H1 (cell line): ENCODE results near the gene ISLR2. TPM values are rescaled to one million over a fixed set of nuclear protein-coding genes. Genes with fewer than 3 reads are reported as not detected.

Experiments used
- CHD7 ChIP-seq: fragments of 300-600 bp; sonication (generic); IDR thresholded peaks from 2 replicates; pipeline ENCODE4 v1.7.1; 2012; ENCODE audit warnings: low read length, moderate library complexity, mild to moderate bottlenecking, inconsistent platforms; ENCODE audit not compliant: insufficient replicate concordance
- EZH2 ChIP-seq: fragments of 200-600 bp; sonication (generic); IDR thresholded peaks from 2 replicates; pipeline ENCODE4 v1.7.1; 2012; ENCODE audit warnings: low read depth, mild to moderate bottlenecking, moderate library complexity, low read length, inconsistent platforms; ENCODE audit not compliant: severe bottlenecking
- JUND ChIP-seq: IDR thresholded peaks from 2 replicates; pipeline ENCODE4 v1.6.1; 2011; ENCODE audit warnings: mild to moderate bottlenecking, improper control_type of control experiment, low read length
- NRF1 ChIP-seq: IDR thresholded peaks from 2 replicates; pipeline ENCODE4 v1.6.1; 2011; ENCODE audit warnings: mild to moderate bottlenecking, low read depth, low read length, improper control_type of control experiment
- PHF8 ChIP-seq: fragments of 200-600 bp; sonication (generic); conservative IDR thresholded peaks from 2 replicates; pipeline ENCODE4 v1.7.1; 2012; ENCODE audit warnings: low read depth, mild to moderate bottlenecking, inconsistent platforms, low read length, moderate library complexity
- RBBP5 ChIP-seq: IDR thresholded peaks from 2 replicates; pipeline ENCODE4 v1.7.1; 2012; ENCODE audit warnings: low read depth, mild to moderate bottlenecking, inconsistent platforms, low read length, moderate library complexity, borderline replicate concordance
- SIRT6 ChIP-seq: IDR thresholded peaks from one replicate; pipeline ENCODE4 v1.7.1; 2012; ENCODE audit warnings: low read length, inconsistent platforms
- SP4 ChIP-seq: IDR thresholded peaks from 2 replicates; pipeline ENCODE4 v1.6.1; 2012; ENCODE audit warnings: low read length, inconsistent platforms
- SUZ12 ChIP-seq: fragments of 200-600 bp; sonication (generic); IDR thresholded peaks from 2 replicates; pipeline ENCODE4 v1.6.1; 2012; ENCODE audit warnings: mild to moderate bottlenecking, inconsistent platforms, low read length, moderate library complexity, mixed read lengths
- TAF7 ChIP-seq: optimal IDR thresholded peaks from 2 replicates; pipeline ENCODE3; 2011; ENCODE audit warnings: low read depth, mild to moderate bottlenecking, inconsistent platforms, low read length, moderate library complexity, borderline replicate concordance
- polyA plus RNA-seq, 7 experiments: library from polyadenylated mRNA; depleted of rRNA in 3 of 7; stranded (reverse) in 5 of 7; unstranded in 2 of 7; fragments of >200 nt in 5 of 7; fragments of 200-250 nt in 2 of 7; gene quantifications; 1 replicate in 5 of 7; 2 replicates in 1 of 7; 4 replicates in 1 of 7; pipeline versions ENCODE4 v1.2.1 to v1.2.3, GENCODE V29; 2011 to 2013; ENCODE audit warnings: missing spikeins in 2 of 7, mixed read lengths in 2 of 7
- total RNA-seq: library from RNA; stranded (reverse); fragmentation: NEBNext Ultra II Directional; extraction: Animal tissue kit (Norgen Biotek cat#: 25700); gene quantifications from 2 replicates; pipeline ENCODE4 v1.2.1, GENCODE V29; 2021

Gene ISLR2
- total and polyA plus RNA-seq, 2 of the 8 experiments (the other 6 are each of a cell fraction or from before 2014, with no cell fraction given), result 0.47 to 0.58 TPM

DNA sequence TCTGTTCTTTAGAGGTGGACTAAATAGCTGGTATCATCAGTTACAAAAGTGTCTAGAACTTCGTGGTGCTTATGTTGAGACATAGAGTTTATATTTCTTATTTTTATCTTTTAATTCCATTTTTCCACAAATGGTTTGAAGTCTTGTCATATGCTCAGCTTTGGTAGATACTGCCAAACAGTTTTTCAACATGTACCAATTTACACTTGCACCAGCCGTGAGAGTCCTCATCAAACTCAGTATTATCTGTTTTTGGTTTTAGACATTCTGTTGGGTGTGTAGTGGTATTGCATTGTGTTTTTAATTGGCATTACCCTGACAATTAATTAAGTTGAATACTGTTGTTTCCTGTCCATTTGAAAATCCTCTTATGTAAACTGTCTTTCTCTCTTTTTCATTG, 16.7 kb downstream of the ISLR2 start (continued):
- TF ChIP-seq CHD7 (no peak), SUZ12 (no peak), RBBP5 (no peak), NRF1 (no peak), JUND (no peak), TAF7 (no peak), SP4 (no peak), EZH2 (no peak), PHF8 (no peak), SIRT6 (no peak)
